HS-5 (cell line): ENCODE data around the gene ALDH1A1.
"Not testable (repeated sequence)": the region's sequence is repeated elsewhere in the genome, so short reads cannot be mapped to it uniquely, and the experiment has no call there.

ENCODE experiments used
- DNase-seq: peaks from one replicate; pipeline ENCODE4 v3.0.0-alpha.2; 2012; ENCODE audit warnings: low read depth

ALDH1A1 gene

GRCh38 chr9:72943844-72944462 lies 8.9 kb downstream of the ALDH1A1 start:
- DNase-seq: no peak

GRCh38 chr9:72942451-72942850 lies 10.4 kb downstream of the ALDH1A1 start:
- DNase-seq: no peak

GRCh38 chr9:72939581-72939980 lies 13.3 kb downstream of the ALDH1A1 start:
- not testable (repeated sequence) for DNase-seq

- no peak for DNase-seq
These were observed 15.3 kb downstream of the ALDH1A1 start for GRCh38 chr9:72937545-72937944.

- no peak for DNase-seq
These were observed 16.2 kb downstream of the ALDH1A1 start for GRCh38 chr9:72936679-72937078.

GRCh38 chr9:72936266-72936665 lies 16.6 kb downstream of the ALDH1A1 start:
- DNase-seq: no peak

- no peak for DNase-seq
These were observed 17.3 kb downstream of the ALDH1A1 start for GRCh38 chr9:72935595-72935994.

GRCh38 chr9:72933730-72934665 lies 18.9 kb downstream of the ALDH1A1 start:
- no peak for DNase-seq

GRCh38 chr9:72932619-72933018 lies 20.2 kb downstream of the ALDH1A1 start:
- no peak for DNase-seq

- no peak for DNase-seq
These were observed 21.0 kb downstream of the ALDH1A1 start for GRCh38 chr9:72931897-72932296.

- DNase-seq: no peak
These were observed 21.4 kb downstream of the ALDH1A1 start for GRCh38 chr9:72931437-72931836.

GRCh38 chr9:72930828-72931227 lies 22.0 kb downstream of the ALDH1A1 start:
- DNase-seq: no peak

- DNase-seq: no peak
These were observed 23.3 kb downstream of the ALDH1A1 start for GRCh38 chr9:72929542-72929941.

- no peak for DNase-seq
These were observed 24.8 kb downstream of the ALDH1A1 start for GRCh38 chr9:72928042-72928507.

- no peak for DNase-seq
These were observed 26.3 kb downstream of the ALDH1A1 start for GRCh38 chr9:72926506-72926905.

- no peak for DNase-seq
These were observed 27.0 kb downstream of the ALDH1A1 start for GRCh38 chr9:72925891-72926290.

- DNase-seq: peak; percentile 9
These were observed 27.6 kb downstream of the ALDH1A1 start for GRCh38 chr9:72925126-72925789.

- DNase-seq: no peak
These were observed 28.6 kb downstream of the ALDH1A1 start for GRCh38 chr9:72924154-72924790.

- no peak for DNase-seq
These were observed 29.8 kb downstream of the ALDH1A1 start for GRCh38 chr9:72923077-72923476.

- no peak for DNase-seq
These were observed 30.8 kb downstream of the ALDH1A1 start for GRCh38 chr9:72921888-72922654.

GRCh38 chr9:72919246-72919945 lies 33.5 kb downstream of the ALDH1A1 start:
- DNase-seq: no peak
